GM12878 (cell line): ENCODE measurements around the gene PMAIP1. TPM values are rescaled to one million over a fixed set of nuclear protein-coding genes. Genes with fewer than 3 reads are reported as not detected.

Source experiments
- DPF2 ChIP-seq: fragments of 450-650 bp; IDR thresholded peaks from 2 replicates; pipeline ENCODE4 v1.6.1; 2017; ENCODE audit warnings: mild to moderate bottlenecking
- IKZF2 ChIP-seq, 2 experiments: fragments of 450-650 bp; IDR thresholded peaks; 2 replicates each; pipeline ENCODE4 v1.6.1; 2017; ENCODE audit warnings: mild to moderate bottlenecking in 2 of 2, moderate library complexity in 2 of 2
- JUNB ChIP-seq: IDR thresholded peaks from 2 replicates; pipeline ENCODE4 v1.6.1; 2016; ENCODE audit warnings: antibody characterized with exemption, mild to moderate bottlenecking
- KLF5 ChIP-seq: fragments of 450-650 bp; IDR thresholded peaks from 2 replicates; pipeline ENCODE4 v1.6.1; 2014; ENCODE audit warnings: mild to moderate bottlenecking; ENCODE audit not compliant: partially characterized antibody
- MAX ChIP-seq: IDR thresholded peaks from 2 replicates; pipeline ENCODE4 v1.6.1; 2012; ENCODE audit warnings: low read depth, low read length, improper control_type of control experiment
- MXI1 ChIP-seq: fragments of 150-350 bp; IDR thresholded peaks from 2 replicates; pipeline ENCODE4 v1.6.1; 2011; ENCODE audit warnings: low read depth, mild to moderate bottlenecking, inconsistent platforms, low read length, improper control_type of control experiment
- MYB ChIP-seq: fragments of 150-350 bp; IDR thresholded peaks from 2 replicates; pipeline ENCODE4 v1.6.1; 2014; ENCODE audit warnings: mild to moderate bottlenecking, low read depth, low read length, borderline replicate concordance
- NRF1 ChIP-seq: conservative IDR thresholded peaks from 2 replicates; pipeline ENCODE4 v1.6.1; 2011; ENCODE audit warnings: mild to moderate bottlenecking, low read depth, low read length, improper control_type of control experiment
- PML ChIP-seq: IDR thresholded peaks from 2 replicates; pipeline ENCODE4 v1.6.1; 2012; ENCODE audit warnings: low read length, inconsistent platforms
- RAD21 ChIP-seq: IDR thresholded peaks from 2 replicates; pipeline ENCODE4 v1.6.1; 2011; ENCODE audit warnings: mild to moderate bottlenecking, low read depth, low read length, moderate library complexity; ENCODE audit not compliant: insufficient read depth
- SIN3A ChIP-seq: IDR thresholded peaks from 2 replicates; pipeline ENCODE4 v1.6.1; 2012; ENCODE audit warnings: low read depth, low read length, improper control_type of control experiment
- SMARCA5 ChIP-seq: fragments of 450-650 bp; IDR thresholded peaks from 2 replicates; pipeline ENCODE4 v1.6.1; 2017; ENCODE audit warnings: mild to moderate bottlenecking
- SP1 ChIP-seq: IDR thresholded peaks from one replicate; pipeline ENCODE4 v1.6.1; 2011; ENCODE audit warnings: low read depth, low read length
- SUZ12 ChIP-seq: fragments of 200-600 bp; sonication (generic); IDR thresholded peaks from one replicate; pipeline ENCODE4 v1.6.1; 2018; ENCODE audit warnings: antibody characterized with exemption, mild to moderate bottlenecking; ENCODE audit not compliant: unreplicated experiment
- TAF1 ChIP-seq: IDR thresholded peaks from 2 replicates; pipeline ENCODE4 v1.6.1; 2011; ENCODE audit warnings: mild to moderate bottlenecking, low read depth, low read length, borderline replicate concordance
- TARDBP ChIP-seq: IDR thresholded peaks from 2 replicates; pipeline ENCODE4 v1.6.1; 2016; ENCODE audit warnings: borderline replicate concordance
- TCF12 ChIP-seq: IDR thresholded peaks from 2 replicates; pipeline ENCODE4 v1.6.1; 2011; ENCODE audit warnings: low read depth, mild to moderate bottlenecking, low read length
- TCF3 ChIP-seq: IDR thresholded peaks from 2 replicates; pipeline ENCODE4 v1.6.1; 2012; ENCODE audit warnings: low read depth, mild to moderate bottlenecking, low read length, borderline replicate concordance; ENCODE audit not compliant: insufficient read depth
- WRNIP1 ChIP-seq: IDR thresholded peaks from 2 replicates; pipeline ENCODE4 v1.6.1; 2011; ENCODE audit warnings: low read depth, low read length, improper control_type of control experiment, borderline replicate concordance
- YBX1 ChIP-seq: fragments of 450-650 bp; IDR thresholded peaks from 2 replicates; pipeline ENCODE4 v1.6.1; 2016; ENCODE audit warnings: antibody characterized with exemption
- ZNF24 ChIP-seq: fragments of 450-650 bp; IDR thresholded peaks from 2 replicates; pipeline ENCODE4 v1.6.1; 2017; ENCODE audit warnings: antibody characterized with exemption, mild to moderate bottlenecking
- ZNF622 ChIP-seq: fragments of 450-650 bp; IDR thresholded peaks from 2 replicates; pipeline ENCODE4 v1.6.1; 2017; ENCODE audit warnings: mild to moderate bottlenecking, inconsistent platforms
- polyA plus RNA-seq, 11 experiments: library from polyadenylated mRNA; depleted of rRNA in 4 of 11; unstranded in 6 of 11; stranded (reverse) in 5 of 11; fragments of >200 nt; fragmentation: Nextera tagmentation in 4 of 11; fragmentation: Illumina TruSeq in 1 of 11; extraction: Ambion mirVana in 4 of 11; extraction: Trizol in 1 of 11; gene quantifications; 1 replicate in 1 of 11; 2 replicates in 10 of 11; pipeline versions ENCODE4 v1.2.1 to v1.2.3, GENCODE V29; 2011 to 2016; ENCODE audit warnings: inconsistent platforms in 2 of 11, missing spikeins in 2 of 11, low read depth in 1 of 11
- total RNA-seq, 4 experiments: library from RNA; depleted of rRNA in 3 of 4; stranded (reverse); fragments of >200 nt in 3 of 4; fragmentation: Illumina TruSeq in 1 of 4; extraction: Trizol in 1 of 4; gene quantifications; 2 replicates each; pipeline versions ENCODE4 v1.2.1 to v1.2.3, GENCODE V29; 2013 to 2021
- TF ChIP-seq, protein P1 (sequence below): fragments of 450-650 bp; IDR thresholded peaks from 2 replicates; pipeline ENCODE4 v1.6.1; 2016; ENCODE audit warnings: mild to moderate bottlenecking, moderate library complexity, borderline replicate concordance
- TF ChIP-seq, protein P2 (sequence below): fragments of 150-350 bp; IDR thresholded peaks from 2 replicates; pipeline ENCODE4 v1.6.1; 2016; ENCODE audit warnings: low read depth, low read length

The PMAIP1 gene
- total and polyA plus RNA-seq, 10 of the 15 experiments (the other 5 are each of a cell fraction or from before 2014, with no cell fraction given) = 74.0 to 219 (median 112) TPM

DNA sequence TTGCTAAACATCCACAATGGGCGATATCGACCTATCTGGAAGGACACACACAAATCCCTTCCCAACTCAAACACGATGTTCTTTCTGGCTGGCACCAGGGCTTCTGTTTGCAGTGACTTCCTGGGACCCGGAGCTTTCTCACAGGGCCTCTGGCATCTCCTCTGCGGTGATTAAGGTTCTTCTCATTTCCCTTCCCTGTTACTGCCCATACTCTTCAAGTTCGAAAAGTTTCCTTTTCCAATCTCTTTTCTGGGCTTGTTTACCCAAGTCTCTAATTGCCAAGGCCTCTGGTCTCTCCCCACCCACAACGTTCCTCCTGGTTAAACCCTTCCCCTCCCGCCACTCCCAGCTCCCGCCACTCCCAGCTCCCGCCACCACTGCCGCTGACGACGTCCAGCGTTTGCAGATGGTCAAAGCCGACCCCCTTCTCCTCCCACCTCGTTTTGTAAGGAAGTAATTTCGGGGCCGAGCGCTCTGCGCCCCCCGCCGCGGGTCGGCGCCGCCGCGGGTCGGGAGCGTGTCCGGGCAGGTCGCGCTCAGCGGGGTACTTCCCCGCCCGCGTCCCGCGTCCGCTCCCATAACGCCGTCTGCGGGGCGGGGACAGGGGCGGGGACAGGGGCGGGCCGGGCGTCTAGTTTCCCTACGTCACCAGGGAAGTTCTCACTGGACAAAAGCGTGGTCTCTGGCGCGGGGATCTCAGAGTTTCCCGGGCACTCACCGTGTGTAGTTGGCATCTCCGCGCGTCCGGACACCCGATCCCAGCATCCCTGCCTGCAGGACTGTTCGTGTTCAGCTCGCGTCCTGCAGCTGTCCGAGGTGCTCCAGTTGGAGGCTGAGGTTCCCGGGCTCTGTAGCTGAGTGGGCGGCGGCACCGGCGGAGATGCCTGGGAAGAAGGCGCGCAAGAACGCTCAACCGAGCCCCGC is at the start of gene PMAIP1 (continued):
- TF ChIP-seq, protein P1, sequence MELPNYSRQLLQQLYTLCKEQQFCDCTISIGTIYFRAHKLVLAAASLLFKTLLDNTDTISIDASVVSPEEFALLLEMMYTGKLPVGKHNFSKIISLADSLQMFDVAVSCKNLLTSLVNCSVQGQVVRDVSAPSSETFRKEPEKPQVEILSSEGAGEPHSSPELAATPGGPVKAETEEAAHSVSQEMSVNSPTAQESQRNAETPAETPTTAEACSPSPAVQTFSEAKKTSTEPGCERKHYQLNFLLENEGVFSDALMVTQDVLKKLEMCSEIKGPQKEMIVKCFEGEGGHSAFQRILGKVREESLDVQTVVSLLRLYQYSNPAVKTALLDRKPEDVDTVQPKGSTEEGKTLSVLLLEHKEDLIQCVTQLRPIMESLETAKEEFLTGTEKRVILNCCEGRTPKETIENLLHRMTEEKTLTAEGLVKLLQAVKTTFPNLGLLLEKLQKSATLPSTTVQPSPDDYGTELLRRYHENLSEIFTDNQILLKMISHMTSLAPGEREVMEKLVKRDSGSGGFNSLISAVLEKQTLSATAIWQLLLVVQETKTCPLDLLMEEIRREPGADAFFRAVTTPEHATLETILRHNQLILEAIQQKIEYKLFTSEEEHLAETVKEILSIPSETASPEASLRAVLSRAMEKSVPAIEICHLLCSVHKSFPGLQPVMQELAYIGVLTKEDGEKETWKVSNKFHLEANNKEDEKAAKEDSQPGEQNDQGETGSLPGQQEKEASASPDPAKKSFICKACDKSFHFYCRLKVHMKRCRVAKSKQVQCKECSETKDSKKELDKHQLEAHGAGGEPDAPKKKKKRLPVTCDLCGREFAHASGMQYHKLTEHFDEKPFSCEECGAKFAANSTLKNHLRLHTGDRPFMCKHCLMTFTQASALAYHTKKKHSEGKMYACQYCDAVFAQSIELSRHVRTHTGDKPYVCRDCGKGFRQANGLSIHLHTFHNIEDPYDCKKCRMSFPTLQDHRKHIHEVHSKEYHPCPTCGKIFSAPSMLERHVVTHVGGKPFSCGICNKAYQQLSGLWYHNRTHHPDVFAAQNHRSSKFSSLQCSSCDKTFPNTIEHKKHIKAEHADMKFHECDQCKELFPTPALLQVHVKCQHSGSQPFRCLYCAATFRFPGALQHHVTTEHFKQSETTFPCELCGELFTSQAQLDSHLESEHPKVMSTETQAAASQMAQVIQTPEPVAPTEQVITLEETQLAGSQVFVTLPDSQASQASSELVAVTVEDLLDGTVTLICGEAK = no peak
- no peak for TF ChIP-seq KLF5
- TF ChIP-seq YBX1 = no peak
- TF ChIP-seq ZNF622 = no peak
- TF ChIP-seq DPF2 = peak; percentile 91
- no peak for TF ChIP-seq NRF1
- peak; percentile 98 for TF ChIP-seq TAF1
- TF ChIP-seq TCF3 = peak; percentile 87
- TF ChIP-seq IKZF2 (IDR thresholded peaks at IDR 0.05) = peak; percentile 86 to 89
- 0 out of 2 replicates have a peak, but pooled peaks have one; percentile 12 for TF ChIP-seq TARDBP
- TF ChIP-seq SIN3A = 0 out of 2 replicates have a peak, but pooled peaks have one; percentile 39
- TF ChIP-seq, protein P2, sequence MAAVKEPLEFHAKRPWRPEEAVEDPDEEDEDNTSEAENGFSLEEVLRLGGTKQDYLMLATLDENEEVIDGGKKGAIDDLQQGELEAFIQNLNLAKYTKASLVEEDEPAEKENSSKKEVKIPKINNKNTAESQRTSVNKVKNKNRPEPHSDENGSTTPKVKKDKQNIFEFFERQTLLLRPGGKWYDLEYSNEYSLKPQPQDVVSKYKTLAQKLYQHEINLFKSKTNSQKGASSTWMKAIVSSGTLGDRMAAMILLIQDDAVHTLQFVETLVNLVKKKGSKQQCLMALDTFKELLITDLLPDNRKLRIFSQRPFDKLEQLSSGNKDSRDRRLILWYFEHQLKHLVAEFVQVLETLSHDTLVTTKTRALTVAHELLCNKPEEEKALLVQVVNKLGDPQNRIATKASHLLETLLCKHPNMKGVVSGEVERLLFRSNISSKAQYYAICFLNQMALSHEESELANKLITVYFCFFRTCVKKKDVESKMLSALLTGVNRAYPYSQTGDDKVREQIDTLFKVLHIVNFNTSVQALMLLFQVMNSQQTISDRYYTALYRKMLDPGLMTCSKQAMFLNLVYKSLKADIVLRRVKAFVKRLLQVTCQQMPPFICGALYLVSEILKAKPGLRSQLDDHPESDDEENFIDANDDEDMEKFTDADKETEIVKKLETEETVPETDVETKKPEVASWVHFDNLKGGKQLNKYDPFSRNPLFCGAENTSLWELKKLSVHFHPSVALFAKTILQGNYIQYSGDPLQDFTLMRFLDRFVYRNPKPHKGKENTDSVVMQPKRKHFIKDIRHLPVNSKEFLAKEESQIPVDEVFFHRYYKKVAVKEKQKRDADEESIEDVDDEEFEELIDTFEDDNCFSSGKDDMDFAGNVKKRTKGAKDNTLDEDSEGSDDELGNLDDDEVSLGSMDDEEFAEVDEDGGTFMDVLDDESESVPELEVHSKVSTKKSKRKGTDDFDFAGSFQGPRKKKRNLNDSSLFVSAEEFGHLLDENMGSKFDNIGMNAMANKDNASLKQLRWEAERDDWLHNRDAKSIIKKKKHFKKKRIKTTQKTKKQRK = no peak
- TF ChIP-seq SUZ12 = no peak
- peak; percentile 39 for TF ChIP-seq SP1
- peak; percentile 6; the same call in 1 of the 2 replicates for TF ChIP-seq RAD21
- no peak for TF ChIP-seq SMARCA5
- TF ChIP-seq MAX = no peak
- TF ChIP-seq PML = no peak
- TF ChIP-seq ZNF24 = peak; percentile 18; the same call in 1 of the 2 replicates
- TF ChIP-seq WRNIP1 = 0 out of 2 replicates have a peak, but pooled peaks have one; percentile 46
- no peak for TF ChIP-seq MYB
- TF ChIP-seq MXI1 = no peak; the same call in 1 of the 2 replicates
- TF ChIP-seq JUNB = no peak
- TF ChIP-seq TCF12 = peak; percentile 81; the same call in 1 of the 2 replicates
